Large intestine (tissue), 3 donors: ENCODE data around the gene OR2AE1. TPM values are rescaled to one million over a fixed set of nuclear protein-coding genes. Genes with fewer than 3 reads are reported as not detected.
A peak's percentile ranks its signal among the peaks of the same experiment; 100 is the strongest.

Source experiments
- DNase-seq, 2 donors: peaks; one replicate each; pipeline versions ENCODE4 v3.0.0 to v3.0.0-alpha.2; 2013
- H3K27ac ChIP-seq: one replicate; pipeline ENCODE4 v1.5.1; 2013; ENCODE audit warnings: low read length
- H3K27me3 ChIP-seq: 2 replicates; pipeline ENCODE4 v1.6.1; 2013; ENCODE audit warnings: low read length; ENCODE audit not compliant: control insufficient read depth, insufficient read depth
- H3K36me3 ChIP-seq: 2 replicates; pipeline ENCODE4 v1.6.1; 2013; ENCODE audit warnings: low read length; ENCODE audit not compliant: control insufficient read depth, insufficient read depth
- H3K4me1 ChIP-seq: one replicate; pipeline ENCODE4 v1.6.1; 2013; ENCODE audit warnings: low read length; ENCODE audit not compliant: control insufficient read depth, insufficient read depth
- H3K4me3 ChIP-seq: one replicate; pipeline ENCODE4 v1.5.1; 2013; ENCODE audit warnings: low read length
- H3K9me3 ChIP-seq: one replicate; pipeline ENCODE4 v1.6.1; 2013; ENCODE audit warnings: mild to moderate bottlenecking, low read depth, low read length, moderate library complexity; ENCODE audit not compliant: control insufficient read depth
- WGBS: methylation state at CpG from one replicate; pipeline ENCODE4 v1.1.5; 2013; ENCODE audit warnings: low lambda C conversion rate; ENCODE audit not compliant: insufficient coverage; 5-methylcytosine and 5-hydroxymethylcytosine counted together
- polyA plus RNA-seq: library from polyadenylated mRNA; unstranded; fragments of 120-200 nt; gene quantifications from one replicate; pipeline ENCODE4 v1.2.1, GENCODE V29; 2013

OR2AE1 gene
- polyA plus RNA-seq, 1 donor: 0.13 TPM

DNA sequence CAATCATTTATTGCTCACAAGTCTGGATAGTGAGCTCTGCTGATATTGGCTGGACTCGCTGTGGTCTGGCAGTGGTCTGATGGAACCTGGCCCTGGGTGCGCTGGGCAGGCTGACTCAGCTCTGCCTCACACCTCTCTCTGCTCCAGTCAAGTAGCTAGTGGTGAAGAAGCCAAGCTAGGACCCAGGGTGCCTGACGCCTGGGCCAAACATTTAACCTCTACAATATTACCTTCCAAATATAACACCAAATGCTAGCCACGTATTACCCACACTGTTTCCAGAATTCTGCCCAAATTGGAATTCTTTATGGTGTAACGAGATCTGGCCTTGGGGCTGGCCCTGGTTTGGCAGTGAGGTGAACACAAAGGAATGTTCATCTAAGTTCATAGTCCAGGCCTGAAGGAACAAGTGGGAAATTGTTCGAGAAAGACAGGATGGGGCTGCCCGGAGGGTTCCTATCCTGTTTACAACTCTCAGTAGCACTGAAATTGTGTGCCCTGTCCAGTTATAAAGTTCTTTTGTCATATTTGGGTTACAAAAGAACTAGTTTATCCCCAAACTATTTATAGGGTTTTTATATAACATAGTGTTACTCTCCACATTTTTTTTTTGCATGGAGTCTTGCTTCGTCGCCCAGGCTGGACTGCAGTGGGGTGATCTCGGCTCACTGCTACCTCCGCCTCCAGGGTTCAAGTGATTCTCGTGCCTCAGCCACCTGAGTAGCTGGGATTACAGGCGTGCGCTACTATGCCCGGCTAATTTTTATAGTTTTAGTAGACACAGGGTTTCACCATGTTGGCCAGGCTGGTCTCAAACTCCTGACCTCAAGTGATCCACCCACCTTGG lies 16.3 kb downstream of the OR2AE1 start:
- peak; percentile 20 to 65 for DNase-seq
- no CpG with 5 or more reads among the region's 15 CpGs for WGBS
- no peak overlapping the region for H3K27ac ChIP-seq

DNA sequence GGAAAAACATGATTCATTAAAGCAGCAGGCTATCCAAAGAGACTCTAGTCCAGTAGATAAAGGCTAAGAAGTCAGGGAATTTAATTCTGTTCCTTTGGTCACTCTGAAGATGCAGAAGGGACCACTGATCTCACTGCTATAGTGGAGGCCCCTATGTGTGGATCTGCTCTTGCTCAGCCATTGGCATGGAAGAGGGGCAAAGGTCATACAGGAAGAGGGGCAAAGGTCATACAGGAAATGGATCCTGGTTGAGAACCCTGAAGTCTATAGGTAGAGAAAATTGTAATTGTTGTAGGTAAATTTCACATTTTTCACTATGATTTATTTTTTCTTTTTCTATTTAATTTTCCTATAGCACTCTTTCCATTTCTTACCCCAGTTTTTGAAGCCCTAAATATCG lies 21.6 kb downstream of the OR2AE1 start:
- H3K4me3 ChIP-seq: no peak overlapping the region
- H3K4me1 ChIP-seq: no peaks in the 10 kb centered on the region
- H3K27me3 ChIP-seq: no peaks in the 10 kb centered on the region
- 86% methylated on average over 1 of the region's 1 CpG for WGBS
- H3K27ac ChIP-seq: no peak overlapping the region
- H3K36me3 ChIP-seq: no peaks in the 10 kb centered on the region
- no peaks in the 10 kb centered on the region for H3K9me3 ChIP-seq
- DNase-seq: no peak

More for the DNA sequence above, 16.3 kb downstream of the OR2AE1 start:
- Histone ChIP-seq H3K36me3 (no peaks in the 10 kb centered on the region), H3K9me3 (no peaks in the 10 kb centered on the region), H3K4me3 (no peak overlapping the region), H3K27me3 (no peaks in the 10 kb centered on the region), H3K4me1 (no peaks in the 10 kb centered on the region)

DNA sequence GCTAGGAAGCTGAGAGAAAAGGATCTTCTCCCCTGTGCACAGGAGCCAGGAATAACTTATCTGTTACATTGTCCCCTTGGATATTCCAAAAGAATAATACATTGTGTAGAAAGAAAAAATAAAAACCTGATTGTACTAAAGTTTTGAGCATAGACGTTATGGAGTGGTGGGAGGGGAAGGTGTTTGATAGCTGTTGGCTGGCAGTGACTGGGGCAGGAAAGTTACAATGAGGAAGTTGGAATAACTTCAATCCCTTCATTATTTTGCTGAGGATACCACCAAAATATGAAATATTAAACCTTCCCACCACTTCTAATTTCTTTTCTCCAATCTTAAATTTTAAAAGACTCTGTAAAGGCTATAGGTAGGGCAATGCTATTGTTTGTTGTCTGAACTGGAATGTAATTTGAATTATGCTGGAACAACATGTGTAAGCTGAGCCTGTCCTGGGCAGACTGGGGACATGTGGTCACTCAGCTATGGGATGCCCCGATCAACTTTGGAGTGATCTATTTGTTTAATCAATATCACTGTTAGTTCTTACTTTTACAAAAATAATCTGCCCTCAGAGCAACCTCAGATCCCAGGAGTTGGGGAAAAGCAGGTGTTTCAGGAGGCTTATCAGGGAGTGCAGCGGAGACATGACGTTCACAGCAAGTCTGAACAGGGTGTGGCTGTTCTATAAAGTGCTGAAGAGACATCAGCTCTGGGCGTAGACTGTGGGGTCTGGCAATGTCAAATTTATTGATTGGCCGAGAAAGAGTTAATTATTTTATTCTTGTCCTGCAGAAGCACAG lies 28.2 kb downstream of the OR2AE1 start:
- H3K27me3 ChIP-seq: no peaks in the 10 kb centered on the region
- DNase-seq: peak in 1 of 2 donors; percentile 64
- H3K9me3 ChIP-seq: no peaks in the 10 kb centered on the region
- H3K36me3 ChIP-seq: no peaks in the 10 kb centered on the region
- H3K4me3 ChIP-seq: no peak overlapping the region
- WGBS: 14% methylated on average over 1 of the region's 6 CpGs
- no peak overlapping the region for H3K27ac ChIP-seq
- H3K4me1 ChIP-seq: no peaks in the 10 kb centered on the region

DNA sequence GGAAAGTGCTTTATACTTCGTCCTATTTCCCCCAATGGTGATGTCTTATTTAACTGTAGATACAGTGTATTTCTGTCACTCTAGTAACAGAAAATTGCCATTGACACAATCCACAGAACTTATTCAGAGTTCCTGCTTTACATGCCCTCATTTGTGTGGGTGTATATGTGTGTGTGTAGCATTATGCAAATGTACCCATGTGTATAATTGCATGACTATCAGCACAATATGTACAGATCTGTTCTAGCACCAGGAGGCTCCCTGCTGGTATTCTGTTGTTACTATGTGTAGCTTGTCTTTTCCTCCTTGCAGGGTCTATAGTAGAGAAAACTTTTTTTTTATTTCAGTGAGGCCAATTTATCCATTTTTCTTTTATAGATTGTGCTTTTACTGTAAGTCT lies 32.5 kb downstream of the OR2AE1 start:
- H3K9me3 ChIP-seq: no peaks in the 10 kb centered on the region

DNA sequence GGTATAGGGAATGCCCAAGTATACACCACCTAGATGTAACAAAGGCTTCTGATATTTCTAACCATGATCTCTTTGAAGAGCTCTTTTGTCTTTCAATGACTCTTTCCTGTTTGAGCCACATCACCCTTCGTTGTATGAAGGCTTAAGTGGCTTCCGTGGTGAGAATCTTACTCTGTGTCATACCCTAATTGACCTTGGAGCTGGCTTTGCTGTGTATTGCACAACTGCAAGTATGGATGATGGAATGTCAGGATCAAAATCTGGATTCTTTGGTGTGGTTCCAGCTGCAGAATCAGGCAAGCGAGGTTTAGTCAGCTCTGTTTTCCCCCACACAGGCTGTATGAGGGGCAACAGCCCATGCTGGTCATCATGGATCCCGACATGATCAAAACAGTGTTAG lies 33.0 kb downstream of the OR2AE1 start:
- Histone ChIP-seq H3K27me3 (no peaks in the 10 kb centered on the region), H3K36me3 (no peaks in the 10 kb centered on the region), H3K27ac (no peak overlapping the region), H3K4me1 (peaks cover 11% of the 10 kb centered on the region), H3K9me3 (no peaks in the 10 kb centered on the region), H3K4me3 (no peak overlapping the region)
- 20% methylated on average over 1 of the region's 4 CpGs for WGBS
- DNase-seq: no peak

More for the DNA sequence above, 32.5 kb downstream of the OR2AE1 start:
- no peaks in the 10 kb centered on the region for H3K36me3 ChIP-seq
- no peaks in the 10 kb centered on the region for H3K27me3 ChIP-seq
- no peak overlapping the region for H3K27ac ChIP-seq
- H3K4me1 ChIP-seq: peaks cover 6% of the 10 kb centered on the region
- no peak overlapping the region for H3K4me3 ChIP-seq
- DNase-seq: no peak
- no CpG with 5 or more reads among the region's 1 CpG for WGBS

DNA sequence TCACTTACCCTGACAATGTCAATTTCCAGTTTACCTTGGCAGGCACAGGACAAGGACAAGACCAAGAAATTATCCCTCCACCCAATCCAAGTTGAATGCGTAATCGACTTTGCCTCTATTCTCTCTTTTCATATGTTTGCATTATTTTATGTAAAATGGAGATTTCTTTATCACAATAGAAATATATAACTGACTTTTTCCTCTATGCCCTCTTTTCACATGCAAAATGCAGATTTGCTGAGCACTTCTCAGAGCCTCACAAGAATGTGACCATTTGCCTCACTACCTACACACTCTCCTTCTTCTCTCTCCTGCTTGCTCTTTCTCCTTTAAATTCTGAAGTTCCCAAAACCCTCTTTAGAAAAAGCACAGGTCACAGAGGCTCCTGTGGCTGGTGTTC lies 33.9 kb downstream of the OR2AE1 start:
- Histone ChIP-seq H3K27me3 (no peaks in the 10 kb centered on the region), H3K9me3 (no peaks in the 10 kb centered on the region), H3K36me3 (no peaks in the 10 kb centered on the region), H3K4me1 (peaks cover 14% of the 10 kb centered on the region), H3K27ac (no peak overlapping the region), H3K4me3 (no peak overlapping the region)
- DNase-seq: no peak
- 93% methylated on average over 2 of the region's 2 CpGs for WGBS

DNA sequence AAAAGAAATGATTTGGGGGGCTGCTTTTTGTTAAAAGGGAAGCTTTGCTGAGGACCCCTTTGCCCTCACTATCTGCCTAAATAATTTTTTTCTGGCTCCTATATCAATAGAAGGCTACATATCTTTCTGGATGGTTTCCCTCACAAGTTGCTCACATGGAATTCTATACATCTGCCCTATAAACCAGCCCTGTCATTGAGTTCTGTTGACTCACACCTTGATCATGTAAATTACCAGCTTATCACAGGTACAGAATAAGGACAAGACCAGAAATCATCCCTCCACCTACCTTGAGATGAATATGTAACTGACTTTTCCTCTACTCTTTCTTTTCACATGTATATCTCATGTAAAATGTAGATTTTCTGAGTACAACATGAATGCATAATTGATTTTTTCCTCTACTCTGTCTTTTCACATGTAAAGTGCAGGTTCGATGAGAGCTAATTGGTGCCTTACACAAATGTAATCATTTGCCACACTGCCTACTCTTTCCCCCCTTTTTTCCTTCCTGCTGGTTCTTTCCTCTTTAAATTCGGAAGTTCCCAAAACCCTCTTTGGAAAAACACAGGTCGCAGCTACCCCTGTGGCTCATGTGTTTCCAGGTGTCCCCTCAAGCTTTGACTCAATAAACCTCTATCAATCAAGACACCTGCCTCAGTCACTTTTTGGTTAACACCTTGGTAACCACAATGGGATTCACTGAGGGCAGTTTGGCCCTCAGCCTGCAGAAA lies 36.5 kb downstream of the OR2AE1 start:
- peaks cover 18% of the 10 kb centered on the region for H3K4me1 ChIP-seq
- 60% methylated on average over 1 of the region's 3 CpGs for WGBS
- no peak overlapping the region for H3K4me3 ChIP-seq
- H3K27me3 ChIP-seq: no peaks in the 10 kb centered on the region
- no peak overlapping the region for H3K27ac ChIP-seq
- DNase-seq: no peak
- no peaks in the 10 kb centered on the region for H3K36me3 ChIP-seq
- H3K9me3 ChIP-seq: no peaks in the 10 kb centered on the region

DNA sequence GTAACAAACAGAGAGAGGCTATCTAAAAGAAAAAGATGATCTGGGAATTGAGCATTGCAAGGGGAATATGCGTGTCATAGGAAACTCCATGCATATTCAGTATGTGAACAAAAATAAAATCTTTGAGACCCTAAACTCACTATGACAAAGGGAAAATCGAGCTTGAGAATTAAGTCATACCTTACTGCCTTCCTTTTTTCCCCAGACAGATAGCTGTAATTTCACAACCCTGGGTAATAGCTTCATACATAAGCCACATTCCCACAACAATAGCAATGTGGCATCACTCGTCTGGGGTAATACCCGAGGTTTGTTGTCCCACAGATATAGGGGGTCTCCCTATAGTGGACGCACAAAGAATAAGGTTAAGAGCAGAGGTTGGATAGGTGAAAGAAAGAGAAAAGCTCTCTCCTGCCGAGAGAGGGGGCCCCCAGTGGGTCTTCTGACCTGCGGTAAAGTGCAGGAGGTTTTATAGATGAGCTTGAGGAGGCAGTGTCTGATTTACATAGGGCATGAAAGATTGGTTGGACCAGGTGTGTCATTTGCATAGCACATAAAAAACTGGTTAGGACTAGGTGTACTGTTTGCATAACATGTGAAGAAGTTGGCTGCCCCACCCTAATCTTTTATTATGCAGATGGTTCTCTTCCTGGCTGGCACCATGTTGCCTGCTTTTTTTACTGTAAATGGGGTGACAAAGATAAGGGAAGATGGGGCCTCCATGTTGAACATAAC lies 37.4 kb downstream of the OR2AE1 start:
- H3K36me3 ChIP-seq: no peaks in the 10 kb centered on the region
- no peaks in the 10 kb centered on the region for H3K27me3 ChIP-seq
- H3K4me1 ChIP-seq: peaks cover 18% of the 10 kb centered on the region
- no peak overlapping the region for H3K4me3 ChIP-seq
- peak; percentile 58 to 81 for DNase-seq
- no CpG with 5 or more reads among the region's 7 CpGs for WGBS
- no peaks in the 10 kb centered on the region for H3K9me3 ChIP-seq
- peak overlapping the region; percentile 2 for H3K27ac ChIP-seq

DNA sequence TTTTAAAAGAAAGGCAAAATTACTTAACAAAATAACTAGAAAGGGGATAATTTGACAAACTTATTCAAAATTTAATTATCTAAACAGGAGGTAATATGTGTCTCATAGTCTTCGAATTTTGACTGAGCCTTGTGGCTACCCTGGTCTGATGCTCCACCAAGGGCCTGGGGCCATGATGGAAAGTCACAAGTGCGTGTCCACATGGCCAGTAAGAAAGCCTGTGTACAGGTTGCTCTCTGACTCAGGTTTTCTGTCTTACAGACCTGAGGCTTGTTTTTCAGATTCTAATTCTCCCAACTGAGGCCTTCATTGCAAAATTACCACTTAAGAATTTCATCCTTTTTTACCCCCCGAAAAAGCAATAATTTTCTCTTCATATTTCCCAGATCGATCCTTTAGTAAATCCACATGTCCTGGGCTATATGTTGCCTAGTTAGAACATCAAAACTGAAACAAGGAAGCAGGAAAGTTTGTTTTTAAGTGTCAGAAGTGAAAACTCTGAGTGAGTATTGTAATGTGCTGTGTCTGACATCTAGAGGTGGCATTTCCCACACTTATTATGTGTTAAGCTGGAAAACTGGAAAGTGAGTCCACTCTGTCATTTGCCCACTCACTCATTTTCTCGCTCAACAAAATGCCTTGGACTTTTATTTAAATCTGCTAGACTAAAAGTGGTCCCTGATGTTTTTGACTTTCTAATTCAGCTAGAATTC lies 39.0 kb downstream of the OR2AE1 start:
- Histone ChIP-seq H3K9me3 (no peaks in the 10 kb centered on the region), H3K4me3 (no peak overlapping the region), H3K27ac (peak overlapping the region; percentile 42), H3K27me3 (no peaks in the 10 kb centered on the region), H3K36me3 (no peaks in the 10 kb centered on the region), H3K4me1 (peaks cover 26% of the 10 kb centered on the region)
- 100% methylated on average over 1 of the region's 5 CpGs for WGBS
- DNase-seq: peak; percentile 49 to 73
